ENCODE data around the gene GLRX2.

GLRX2 gene

DNA sequence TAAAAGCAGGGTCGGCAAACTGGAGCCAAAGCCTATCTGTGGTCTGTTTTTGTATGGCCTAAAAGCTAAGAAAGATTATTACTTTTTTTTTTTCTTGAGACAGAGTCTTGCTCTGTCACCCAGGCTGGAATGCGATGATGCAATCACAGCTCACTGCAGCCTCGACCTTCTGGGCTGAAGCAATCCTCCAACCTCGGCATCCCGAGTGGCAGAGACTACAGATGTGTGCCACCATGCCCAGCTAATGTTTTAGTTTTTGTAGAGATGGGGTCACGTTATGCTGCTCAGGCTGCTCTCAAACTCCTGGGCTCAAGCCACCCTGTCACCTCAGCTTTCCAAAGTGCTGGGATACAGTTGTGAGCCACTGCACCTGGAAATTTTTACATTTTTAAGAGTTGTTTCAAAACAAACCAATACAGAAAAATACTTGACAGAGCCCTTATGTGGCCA lies 6.5 kb upstream of the GLRX2 start:
- DNase-seq = no peak

DNA sequence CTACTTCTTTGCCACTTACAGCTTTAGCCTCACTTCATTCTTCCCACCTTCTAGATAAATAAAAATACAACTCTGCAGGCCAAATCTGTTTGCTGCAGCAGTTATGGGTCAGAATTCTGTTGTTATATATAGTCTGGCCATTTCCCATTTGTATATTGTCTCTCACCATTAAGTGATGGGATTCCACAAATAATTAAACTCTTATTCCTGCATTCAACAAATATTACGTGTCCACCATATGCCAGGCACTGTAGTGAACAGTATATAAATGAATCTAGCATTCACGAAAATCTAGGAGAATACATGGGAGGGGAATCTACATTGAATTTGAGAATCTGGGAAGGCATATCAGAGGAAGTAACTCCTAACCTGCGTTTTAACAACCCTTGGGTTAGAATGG lies 5.7 kb upstream of the GLRX2 start:
- no peak for DNase-seq

DNA sequence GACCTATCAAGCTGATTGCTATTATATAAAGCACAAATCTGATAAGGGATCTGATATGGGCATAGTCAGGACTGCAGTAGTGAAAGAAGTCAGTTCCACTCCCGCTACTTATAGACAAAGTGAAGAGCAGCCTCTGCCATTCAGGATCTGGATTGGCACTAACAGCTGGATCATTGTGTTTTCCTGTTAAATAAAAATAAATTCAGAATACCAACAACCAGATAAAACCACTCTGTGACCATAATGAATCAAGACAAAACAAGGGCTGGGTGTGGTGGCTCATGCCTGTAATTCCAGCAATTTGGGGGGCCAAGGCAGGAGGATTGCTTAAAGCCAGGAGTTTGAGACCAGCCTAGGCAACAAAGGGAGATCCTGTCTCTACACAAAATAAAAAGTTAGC lies 5.0 kb upstream of the GLRX2 start:
- DNase-seq = no peak

DNA sequence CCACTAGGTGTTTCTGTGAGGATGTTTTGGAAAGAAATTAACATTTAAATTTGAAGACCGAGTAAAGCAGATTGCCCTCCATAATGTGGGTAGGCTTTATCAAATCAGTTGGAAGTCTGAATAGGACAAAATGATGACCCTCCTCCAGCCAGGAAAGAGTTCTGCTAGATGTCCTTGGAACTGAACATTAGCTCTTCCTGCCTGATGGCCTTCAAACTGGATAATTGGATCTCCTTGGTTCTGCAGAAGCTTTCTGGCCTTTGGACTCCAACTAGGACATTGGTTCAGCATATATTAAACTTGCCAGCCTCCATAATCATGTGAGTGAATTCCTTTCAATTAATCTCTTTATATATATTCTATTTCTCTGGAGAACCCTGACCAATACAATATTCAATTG lies 4.4 kb upstream of the GLRX2 start:
- DNase-seq = no peak

DNA sequence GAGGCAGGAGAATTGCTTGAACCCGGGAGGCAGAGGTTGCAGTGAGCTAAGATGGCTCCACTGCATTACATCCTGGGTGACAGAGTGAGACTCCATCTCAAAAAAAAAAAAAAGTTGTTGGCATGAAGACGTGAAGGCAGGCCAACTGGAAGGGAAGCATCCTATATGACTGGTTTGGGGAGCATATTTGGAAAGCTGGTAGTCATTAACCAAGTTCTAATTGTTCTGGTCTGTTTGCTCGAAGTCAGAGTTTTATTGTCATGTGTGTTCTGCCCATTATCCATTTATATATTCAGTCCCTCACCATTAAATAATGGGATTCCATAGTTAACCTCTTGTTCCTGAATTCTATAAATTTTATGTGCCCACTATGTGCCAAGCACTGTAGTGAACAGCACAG lies 3.3 kb upstream of the GLRX2 start:
- DNase-seq = no peak

DNA sequence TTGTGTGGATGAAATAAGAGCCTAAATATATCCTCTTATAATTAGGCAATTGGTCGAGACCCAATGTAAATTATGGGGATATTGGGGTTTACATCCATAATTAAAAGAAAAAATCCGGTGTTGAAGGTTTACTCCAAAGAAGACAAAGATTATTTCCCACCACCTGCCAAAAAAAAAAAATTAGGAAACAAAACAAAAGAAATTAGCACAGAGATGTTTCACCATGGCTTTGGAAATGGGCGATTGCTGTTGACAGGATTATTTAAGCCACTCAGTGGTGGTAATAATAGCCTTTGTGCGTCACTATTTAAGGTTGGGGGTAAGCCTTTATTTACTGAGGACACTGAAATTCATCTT lies 585 bp upstream of the GLRX2 start:
- no peak for DNase-seq

DNA sequence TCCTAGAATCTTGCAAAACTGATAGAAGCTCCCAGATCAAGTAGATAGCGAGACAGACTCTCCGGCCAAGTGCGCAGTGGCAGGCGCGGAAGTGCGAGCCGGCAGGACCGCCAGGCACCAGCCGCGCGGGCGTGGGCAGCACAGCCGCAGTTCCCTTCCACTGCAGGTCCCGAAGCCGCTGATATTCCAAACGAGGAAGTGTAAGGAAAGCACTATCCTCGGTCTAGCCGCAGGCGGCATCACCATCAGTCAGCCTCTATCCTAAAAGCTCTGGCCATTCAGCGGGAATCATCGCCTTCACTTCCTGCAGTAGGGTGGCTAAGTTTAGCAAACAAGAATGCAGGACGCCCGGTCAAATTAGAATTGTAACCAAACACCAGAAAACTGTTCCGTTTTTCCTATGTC lies 710 bp downstream of the GLRX2 start:
- DNase-seq = peak; percentile 60

DNA sequence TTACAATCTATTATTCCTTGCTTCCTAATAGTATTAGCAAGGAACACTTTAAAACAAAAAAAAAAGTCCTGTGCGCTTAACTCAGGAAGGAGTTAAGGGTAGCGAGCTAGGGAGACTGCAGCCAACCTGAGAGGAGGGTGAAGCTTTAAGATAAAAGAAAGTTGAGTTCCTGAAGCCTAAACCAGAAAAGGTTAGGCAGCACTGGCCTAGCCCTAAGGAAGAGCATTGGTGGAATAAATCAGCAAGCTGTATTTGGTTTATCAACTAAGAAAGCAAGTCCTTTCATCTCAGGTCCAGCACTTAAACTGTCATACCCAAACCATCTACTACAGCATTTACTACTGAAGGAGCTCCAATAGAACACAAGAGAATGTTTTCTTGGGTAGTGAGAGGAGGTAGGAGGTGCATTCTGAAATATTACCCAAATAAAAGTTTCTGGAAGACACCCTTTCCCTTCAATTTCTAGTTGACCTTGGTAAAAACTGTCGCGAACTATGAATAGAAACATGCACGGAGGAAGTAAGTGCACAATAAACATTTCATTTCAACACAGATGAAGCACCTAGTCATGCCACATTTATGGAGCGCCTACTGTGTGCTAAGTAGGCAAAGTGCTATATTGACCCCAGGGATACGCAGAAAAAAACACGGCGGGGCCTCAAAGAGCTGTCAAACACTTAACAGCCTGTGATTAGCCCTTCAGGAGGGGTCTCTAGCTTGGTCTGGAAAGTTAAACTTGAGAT lies 1.3 kb downstream of the GLRX2 start:
- DNase-seq = no peak

DNA sequence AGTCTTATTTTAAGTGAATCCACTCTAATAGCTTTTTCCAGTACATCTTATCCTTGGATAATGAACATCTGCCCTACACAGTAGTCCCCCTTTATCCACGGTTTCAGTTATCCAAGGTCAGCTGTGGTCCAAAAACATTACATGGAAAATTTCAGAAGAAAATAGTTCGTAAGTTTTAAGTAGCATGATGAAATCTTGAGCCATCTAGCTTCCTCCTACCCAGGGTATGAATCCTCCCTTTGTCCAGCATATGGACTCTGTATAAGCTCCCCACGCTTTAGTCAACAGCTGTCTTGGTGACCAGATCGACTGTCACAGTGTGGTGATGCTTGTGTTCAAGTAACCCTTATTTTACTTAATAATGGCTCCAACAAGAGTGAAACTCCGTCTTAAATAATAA lies 2.6 kb downstream of the GLRX2 start:
- no peak for DNase-seq

DNA sequence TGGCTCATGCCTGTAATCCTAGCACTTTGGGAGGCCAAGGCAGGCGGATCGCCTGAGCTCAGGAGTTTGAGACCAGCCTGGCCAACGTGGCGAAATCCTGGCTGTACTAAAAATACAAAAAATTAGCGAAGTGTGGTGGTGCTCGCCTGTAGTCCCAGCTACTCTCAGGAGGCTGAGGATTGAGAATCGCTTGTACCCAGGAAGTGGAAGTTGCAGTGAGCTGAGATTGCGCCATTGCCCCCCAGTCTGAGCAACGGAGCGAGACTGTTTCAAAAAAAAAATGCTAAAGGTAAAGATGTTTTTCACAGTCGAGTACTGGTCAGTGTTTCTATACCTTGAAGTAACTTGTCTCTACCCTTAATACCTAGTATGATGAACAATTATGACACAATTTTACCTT lies 11.1 kb downstream of the GLRX2 start:
- no peak for DNase-seq

DNA sequence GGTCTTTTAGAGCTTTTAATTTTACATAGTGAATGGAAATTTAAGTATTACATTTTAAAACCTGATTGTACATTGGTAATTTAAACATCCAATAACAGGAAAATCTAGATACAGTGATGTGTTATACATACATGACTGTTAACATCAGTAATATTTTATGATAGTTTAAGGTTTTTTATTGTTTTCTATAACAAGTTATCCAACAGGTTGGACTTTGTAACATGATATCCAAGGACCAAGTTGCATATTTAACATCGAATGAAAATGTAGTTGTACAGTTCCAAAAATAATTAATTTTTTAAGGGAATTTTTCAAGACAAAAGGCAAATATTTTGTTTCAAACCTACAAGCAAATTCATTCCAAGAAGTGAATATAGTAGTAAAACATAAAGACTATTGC lies 14.3 kb downstream of the GLRX2 start:
- no peak for DNase-seq

DNA sequence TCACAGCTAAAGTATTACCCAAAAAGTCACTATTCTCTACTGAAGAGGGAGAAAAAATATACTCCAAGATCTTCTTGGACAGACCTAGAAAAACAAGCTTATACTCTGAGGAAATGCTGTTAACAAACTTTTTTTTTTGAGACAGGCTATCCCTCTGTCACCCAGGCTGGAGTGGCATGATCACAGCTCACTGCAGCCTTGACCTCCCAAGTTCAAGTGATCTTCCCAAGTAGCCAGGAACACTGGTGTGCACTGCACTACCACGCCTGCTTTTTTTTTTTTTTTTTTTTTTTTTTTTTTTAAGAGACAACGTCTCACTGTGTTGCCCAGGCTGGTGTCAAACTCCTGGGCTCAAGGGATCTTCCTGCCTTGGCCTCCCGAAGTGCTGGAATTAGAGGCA lies 17.3 kb downstream of the GLRX2 start:
- no peak for DNase-seq

DNA sequence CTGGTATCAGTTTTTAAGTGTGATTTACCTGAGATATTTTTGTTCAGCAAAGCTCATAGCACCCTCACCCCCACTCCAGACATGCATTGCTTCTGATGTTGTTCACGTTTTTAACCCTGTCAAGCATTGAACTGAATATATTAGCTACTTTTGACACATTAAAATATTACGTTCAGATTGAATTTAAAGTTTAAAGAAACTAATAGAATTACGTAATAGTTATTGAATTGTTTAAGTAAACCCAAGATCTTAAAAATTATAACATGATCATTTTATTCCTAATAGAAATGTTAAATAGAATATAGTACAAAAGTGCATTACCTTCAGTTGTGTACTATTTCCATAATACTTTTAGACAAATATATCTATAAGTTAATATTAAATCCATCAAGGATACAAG lies 18.9 kb downstream of the GLRX2 start:
- DNase-seq = no peak

DNA sequence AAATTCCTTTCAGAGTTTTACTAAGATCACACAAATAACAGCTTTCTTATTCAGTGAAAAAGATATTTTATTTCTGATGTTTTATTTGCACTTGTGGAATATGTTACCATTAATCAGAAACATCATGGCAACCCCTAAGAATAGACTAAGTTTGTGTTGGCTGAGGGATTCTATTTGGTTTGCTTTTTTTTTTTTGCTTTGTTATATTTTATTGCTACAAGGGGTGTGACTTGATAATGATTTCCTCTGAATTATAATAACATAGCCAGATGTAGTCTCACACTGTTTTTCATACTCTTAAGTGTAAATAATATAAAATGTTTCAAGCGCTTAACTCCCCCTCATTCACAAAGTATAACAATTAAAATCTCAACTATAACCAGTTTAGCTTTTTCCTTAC lies 20.0 kb downstream of the GLRX2 start:
- no peak for DNase-seq

DNA sequence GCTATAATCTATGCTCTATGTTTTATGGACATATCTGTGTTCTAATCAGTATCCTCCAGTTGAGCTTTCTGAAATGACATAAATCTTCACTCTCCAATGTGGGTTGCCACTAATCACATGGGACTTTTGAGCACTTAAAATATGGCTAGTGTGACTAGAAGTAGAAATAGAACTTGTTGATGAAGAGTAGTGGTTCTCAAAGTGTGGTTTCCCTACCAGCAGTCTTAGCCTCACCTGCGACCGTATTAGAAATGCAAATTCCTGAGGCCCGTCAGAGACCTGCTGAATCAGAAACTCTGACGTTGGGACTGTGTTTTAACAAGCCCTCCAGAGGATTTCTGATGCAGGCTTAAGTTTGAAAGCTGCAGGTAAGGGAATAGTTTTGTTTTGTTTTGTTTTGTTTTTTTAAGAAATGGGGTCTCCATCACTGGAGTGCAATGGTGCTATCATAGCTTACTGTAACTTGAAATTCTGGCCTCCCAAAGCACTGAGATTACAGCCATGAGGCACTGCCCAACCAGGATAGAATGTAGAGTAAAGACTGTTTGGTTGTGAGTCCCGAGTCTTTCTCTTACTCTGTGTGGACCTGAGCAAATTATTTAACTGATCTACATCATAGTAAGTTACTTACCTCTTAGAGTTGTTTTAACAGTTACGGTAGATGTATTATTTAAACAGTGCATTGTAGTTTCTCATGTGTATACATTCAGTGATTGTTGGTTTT lies 21.7 kb downstream of the GLRX2 start:
- DNase-seq = no peak

DNA sequence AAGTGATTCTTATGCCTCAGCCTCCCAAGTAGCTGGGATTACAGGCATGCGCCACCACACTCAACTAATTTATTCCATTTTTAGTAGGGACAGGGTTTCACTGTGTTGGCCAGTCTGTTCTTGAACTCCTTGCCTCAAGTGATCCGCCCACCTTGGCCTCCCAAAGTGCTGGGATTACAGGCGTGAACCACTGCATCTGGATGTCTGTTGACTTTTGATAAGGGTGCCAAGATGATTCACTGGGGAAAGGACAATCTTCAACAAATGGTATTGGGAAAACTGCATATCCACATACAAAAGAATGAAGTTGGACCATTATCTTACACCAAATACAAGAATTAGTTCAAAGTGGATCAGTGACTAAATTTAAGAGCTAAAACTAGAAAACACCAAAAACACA lies 26.0 kb downstream of the GLRX2 start:
- no peak for DNase-seq

DNA sequence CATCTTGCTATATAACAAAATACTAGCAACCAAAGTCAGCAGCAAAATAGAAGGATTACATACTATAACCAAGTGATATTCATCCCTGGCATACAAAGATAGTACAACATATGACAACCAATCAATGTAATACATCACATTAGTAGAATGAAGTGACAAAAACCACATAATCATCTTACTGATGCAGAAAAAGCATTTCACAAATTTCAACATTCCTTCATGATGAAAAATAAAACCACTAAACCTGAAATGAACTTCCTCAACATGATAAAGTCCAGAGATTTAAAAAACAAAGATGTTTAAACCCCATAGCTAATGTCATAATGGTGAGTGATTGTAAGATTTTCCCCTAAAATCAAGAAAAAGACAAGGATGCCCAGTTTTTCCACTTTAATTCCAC lies 27.2 kb downstream of the GLRX2 start:
- DNase-seq = no peak

DNA sequence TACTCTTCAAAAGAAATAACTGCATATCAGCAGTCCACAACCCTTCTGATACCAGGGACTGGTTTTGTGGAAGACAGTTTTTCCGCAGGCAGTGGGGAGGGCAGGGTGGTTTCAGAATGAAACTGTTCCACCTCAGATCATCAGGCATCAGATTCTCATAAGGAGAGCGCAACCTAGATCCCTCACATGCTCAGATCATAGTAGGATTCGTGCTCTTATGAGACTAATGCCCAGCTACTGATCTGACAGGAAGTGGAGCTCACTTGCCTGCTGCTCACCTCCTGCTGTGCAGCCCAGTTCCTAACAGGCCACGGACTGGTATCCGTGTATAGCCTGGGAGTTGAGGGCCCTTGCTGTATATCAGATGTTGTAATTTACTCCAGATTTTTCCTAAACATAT lies 34.3 kb downstream of the GLRX2 start:
- no peak for DNase-seq

DNA sequence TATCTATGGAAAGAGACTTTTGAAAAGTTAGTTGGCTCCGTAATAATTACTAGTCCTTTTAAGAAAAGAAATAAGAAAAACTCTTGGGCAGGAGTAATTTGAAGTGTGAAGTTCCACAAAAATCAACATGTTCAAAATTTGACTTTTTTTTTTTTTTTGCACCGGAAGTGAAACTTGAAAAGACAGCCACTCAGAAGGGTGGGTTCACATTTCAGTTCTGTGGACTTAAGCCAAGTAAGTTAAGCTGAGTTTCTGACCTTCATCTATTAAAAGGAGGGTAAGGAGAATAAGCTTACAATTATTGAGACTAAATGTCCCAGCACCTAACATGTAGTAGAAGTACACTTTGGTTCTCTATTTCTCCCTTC lies 34.8 kb downstream of the GLRX2 start:
- no peak for DNase-seq

DNA sequence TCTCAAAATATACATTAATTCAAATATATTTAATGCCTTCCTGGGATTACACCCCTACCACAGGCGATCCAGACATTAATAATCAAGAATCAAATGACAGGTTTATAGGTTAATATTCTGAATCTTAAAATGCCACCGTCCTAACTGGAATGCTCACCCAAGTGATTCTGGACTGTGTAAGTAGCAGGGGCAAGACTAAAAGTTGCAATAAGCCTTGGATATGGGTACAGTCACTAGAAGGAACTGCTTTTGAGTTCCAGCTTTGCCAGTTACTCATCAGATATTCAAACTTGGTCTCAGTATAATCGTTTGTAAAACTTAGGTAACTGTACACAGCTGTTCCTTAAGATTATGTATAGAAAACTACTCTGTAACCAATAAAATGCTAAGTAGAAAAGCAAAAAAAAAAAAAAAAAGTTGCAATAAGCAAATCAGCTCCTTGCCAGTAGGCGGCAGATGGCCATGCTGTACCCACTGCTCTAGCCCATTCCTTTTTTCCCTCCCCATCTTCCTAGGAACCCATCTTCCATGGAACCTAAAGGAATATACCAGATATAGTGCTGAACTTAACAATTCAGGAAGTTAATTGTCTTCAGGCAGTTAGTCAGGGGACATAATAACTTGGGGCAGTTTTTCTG lies 35.3 kb downstream of the GLRX2 start:
- no peak for DNase-seq

DNA sequence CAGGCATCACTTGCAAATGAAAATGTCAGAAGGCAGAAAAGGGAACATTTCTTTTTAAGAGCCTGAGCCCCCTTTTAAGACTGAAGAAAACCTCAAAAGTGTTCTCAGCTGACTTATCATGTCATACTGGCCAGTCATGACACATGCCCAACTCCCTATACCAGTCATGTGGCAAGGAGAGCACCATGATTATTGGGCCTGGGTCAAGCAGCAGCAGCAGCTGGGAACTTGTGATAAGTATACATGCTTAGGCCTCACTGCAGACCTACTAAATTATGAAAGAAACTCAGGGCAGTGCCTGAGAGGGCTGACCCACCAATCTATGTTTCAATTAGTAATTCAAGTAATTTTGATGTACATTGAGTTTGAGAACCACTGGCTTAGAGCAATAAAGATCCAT lies 37.2 kb downstream of the GLRX2 start:
- no peak for DNase-seq

DNA sequence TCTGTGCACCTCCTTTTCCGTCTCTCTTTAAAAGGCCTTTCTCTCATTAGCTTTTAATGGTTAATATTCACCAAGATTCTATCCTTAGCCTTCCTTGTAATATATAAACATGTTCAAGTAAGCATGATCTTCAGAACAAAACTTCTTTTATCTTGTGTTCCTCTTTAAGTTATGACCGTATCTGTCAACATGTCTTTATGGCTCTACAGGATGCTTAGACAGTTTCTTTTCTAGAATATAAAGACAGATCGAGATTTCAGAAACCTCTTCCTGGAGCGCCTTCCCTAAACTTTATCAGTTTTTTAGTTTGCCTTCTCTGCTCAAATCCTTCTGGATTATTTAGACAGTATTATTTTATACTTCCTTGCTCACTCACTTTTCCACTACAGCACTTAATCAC lies 38.6 kb downstream of the GLRX2 start:
- no peak for DNase-seq

DNA sequence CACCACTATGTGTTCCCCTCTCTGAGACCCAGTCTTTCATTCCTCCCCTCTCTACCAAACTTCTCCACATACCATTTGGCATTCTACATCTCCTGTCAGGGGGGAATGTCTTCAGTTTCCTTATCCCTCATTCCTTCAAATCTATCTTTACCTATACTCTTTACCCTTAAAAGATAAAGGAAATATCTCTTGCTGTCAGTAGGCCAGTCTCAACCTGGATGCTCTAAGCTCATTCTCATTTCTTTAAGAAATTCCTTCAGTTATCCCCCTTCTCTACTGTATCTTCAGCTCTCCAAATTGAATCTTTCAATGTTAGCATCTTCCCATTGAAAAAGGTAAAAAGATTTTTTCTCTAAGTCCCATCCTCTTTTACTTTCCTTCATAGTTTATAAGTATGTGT lies 39.3 kb downstream of the GLRX2 start:
- DNase-seq = no peak

DNA sequence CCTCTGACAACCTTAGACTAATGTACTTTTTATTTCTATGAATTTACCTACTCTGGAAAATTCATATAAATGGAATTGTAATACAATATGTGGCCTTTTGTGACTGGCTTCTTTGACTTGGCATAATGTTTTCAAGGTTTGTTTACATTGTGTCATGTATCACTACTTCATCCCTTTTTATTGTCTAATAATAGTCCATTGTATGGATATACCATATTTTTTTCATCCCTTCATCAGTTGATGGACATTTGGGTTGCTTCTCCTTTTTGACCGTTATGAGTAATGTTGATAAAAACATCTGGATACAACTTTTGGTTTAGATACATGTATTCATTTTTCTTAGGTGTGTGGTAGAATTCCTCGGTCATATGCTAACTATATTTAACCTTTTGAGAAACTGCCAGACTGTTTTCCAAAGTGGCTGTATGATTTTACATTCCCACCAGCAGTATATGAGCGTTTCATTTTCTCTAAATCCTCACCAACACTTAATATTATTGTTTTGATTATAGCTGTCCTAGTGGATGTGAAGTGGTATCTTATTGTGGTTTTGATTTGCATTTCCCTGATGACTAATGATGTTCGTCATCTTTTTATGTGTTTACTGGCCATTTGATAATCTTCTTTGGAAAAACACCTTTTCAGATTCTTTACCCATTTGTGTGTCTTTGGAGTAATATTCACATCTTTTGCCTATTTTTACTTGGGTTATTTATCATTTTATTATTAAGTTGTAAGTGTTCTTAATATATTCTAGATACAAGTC lies 42.3 kb downstream of the GLRX2 start:
- no peak for DNase-seq
